Transverse colon (tissue), 4 donors: ENCODE data around the gene TRIM33. TPM values are rescaled to one million over a fixed set of nuclear protein-coding genes. Genes with fewer than 3 reads are reported as not detected.
"Not testable (repeated sequence)": the region's sequence is repeated elsewhere in the genome, so short reads cannot be mapped to it uniquely, and the experiment has no call there.

Source experiments
- DNase-seq: peaks from one replicate; pipeline ENCODE4 v3.0.0-alpha.2; 2019
- H3K27ac ChIP-seq, 4 donors: fragments of 200-600 bp; sonication (generic); 2 replicates each; pipeline ENCODE4 v1.5.1; 2016 to 2018; ENCODE audit warnings: inconsistent platforms in 4 of 4
- H3K27me3 ChIP-seq: fragments of 200-600 bp; sonication (generic); 2 replicates; pipeline ENCODE4 v1.5.1; 2017; ENCODE audit warnings: inconsistent platforms
- H3K36me3 ChIP-seq, 4 donors: fragments of 200-600 bp; sonication (generic); 2 replicates each; pipeline ENCODE4 v1.5.1; 2017 to 2019; ENCODE audit warnings: inconsistent platforms in 4 of 4
- H3K4me1 ChIP-seq, 4 donors: fragments of 200-600 bp; sonication (generic); 2 replicates each; pipeline ENCODE4 v1.5.1; 2017 to 2020; ENCODE audit warnings: inconsistent platforms in 4 of 4
- H3K4me3 ChIP-seq, 4 donors: fragments of 200-600 bp; sonication (generic); 1 replicate in 1 of 4; 2 replicates in 3 of 4; pipeline versions ENCODE4 v1.5.1 to v1.6.1; 2017 to 2019; ENCODE audit warnings: inconsistent platforms in 4 of 4
- H3K9me3 ChIP-seq, 2 donors: fragments of 200-600 bp; sonication (generic); 2 replicates each; pipeline ENCODE4 v1.5.1; 2017 to 2019; ENCODE audit warnings: inconsistent platforms in 2 of 2
- EP300 ChIP-seq: sonication (generic); formaldehyde crosslinking; IDR thresholded peaks from one replicate; pipeline ENCODE4 v1.6.1; 2017; ENCODE audit warnings: antibody characterized with exemption, low read depth
- POLR2A ChIP-seq: fragments of 450-650 bp; IDR thresholded peaks from one replicate; pipeline ENCODE4 v1.6.1; 2016; ENCODE audit warnings: antibody characterized with exemption, mild to moderate bottlenecking, moderate library complexity
- POLR2AphosphoS5 ChIP-seq, 3 donors: sonication (generic); formaldehyde crosslinking; IDR thresholded peaks; one replicate each; pipeline ENCODE4 v1.6.1; 2016; ENCODE audit warnings: antibody characterized with exemption in 3 of 3
- WGBS, 2 donors: methylation state at CpG; one replicate each; pipeline ENCODE4 v1.1.5; 2018; ENCODE audit warnings: low coverage in 1 of 2; 5-methylcytosine and 5-hydroxymethylcytosine counted together
- in situ Hi-C, 4 donors: fragments of 200-750 bp; cut with MboI; loops; one replicate each; pipeline versions ENCODE4 v1.15.0 to v1.15.1; 2017; ENCODE audit warnings: low sequenced_read_pairs in 3 of 4, low pct_ligation_motif_present in 1 of 4, low pct_unique_long_range_greater_than_20kb in 1 of 4
- intact Hi-C: fragments of 100-400 bp; cut with DNase I; formaldehyde crosslinking; loops from one replicate; pipeline ENCODE4 v1.15.1; 2023; ENCODE audit warnings: low total_unique reads
- total RNA-seq, 4 donors: library from RNA; depleted of rRNA; stranded (reverse); fragments of >200 nt; gene quantifications; one replicate each; pipeline ENCODE4 v1.1.0, GENCODE V29; 2016
- TF ChIP-seq, protein P1 (sequence below), 5 experiments: fragments of 200-600 bp in 3 of 5; fragments of 450-650 bp in 2 of 5; sonication (generic) in 3 of 5; IDR thresholded peaks; 1 replicate in 2 of 5; 2 replicates in 3 of 5; pipeline ENCODE4 v1.5.1; 2016 to 2017; ENCODE audit warnings: antibody characterized with exemption in 5 of 5, inconsistent platforms in 3 of 5, mild to moderate bottlenecking in 2 of 5, moderate library complexity in 1 of 5

TRIM33 gene
- total RNA-seq, 4 donors from 2014 or later: 35.4 to 53.7 (median 44.1) TPM

DNA sequence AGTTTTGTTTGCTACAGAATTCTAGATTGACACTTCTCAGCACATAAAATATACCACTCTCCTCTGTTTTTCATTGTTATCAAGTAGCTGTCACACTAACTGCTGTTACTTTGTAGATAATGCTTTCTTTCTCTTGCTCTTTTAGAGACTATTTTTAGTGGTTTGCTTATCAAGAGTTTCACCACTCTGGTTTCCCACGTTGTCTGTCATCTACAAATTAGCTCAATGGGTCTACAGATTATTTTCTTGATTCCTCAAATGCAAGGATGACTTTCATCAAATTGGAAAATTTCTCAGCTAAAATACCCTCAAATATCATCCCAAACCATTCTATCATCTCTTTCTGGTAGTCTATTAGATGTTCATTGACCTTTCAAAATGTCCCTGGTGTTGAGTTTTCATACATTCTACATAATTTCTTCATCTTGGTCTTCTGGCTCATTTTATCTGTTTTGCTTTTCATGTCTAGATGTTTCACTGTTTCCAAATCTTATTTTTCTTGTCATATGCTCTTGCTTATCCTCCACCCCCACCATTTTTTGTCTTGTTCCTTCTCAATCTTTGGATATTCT is 122.5 kb downstream of the TRIM33 start:
- H3K9me3 ChIP-seq: peaks cover 8 to 12% of the 10 kb centered on the region in 2 donors
- H3K4me3 ChIP-seq: no peak overlapping the region
- no peaks in the 10 kb centered on the region for H3K4me1 ChIP-seq
- DNase-seq: no peak
- peaks cover 0 to 14% (median 2%) of the 10 kb centered on the region in 4 donors for H3K36me3 ChIP-seq
- H3K27me3 ChIP-seq: no peaks in the 10 kb centered on the region
- TF ChIP-seq EP300: no peak
- TF ChIP-seq, protein P1, sequence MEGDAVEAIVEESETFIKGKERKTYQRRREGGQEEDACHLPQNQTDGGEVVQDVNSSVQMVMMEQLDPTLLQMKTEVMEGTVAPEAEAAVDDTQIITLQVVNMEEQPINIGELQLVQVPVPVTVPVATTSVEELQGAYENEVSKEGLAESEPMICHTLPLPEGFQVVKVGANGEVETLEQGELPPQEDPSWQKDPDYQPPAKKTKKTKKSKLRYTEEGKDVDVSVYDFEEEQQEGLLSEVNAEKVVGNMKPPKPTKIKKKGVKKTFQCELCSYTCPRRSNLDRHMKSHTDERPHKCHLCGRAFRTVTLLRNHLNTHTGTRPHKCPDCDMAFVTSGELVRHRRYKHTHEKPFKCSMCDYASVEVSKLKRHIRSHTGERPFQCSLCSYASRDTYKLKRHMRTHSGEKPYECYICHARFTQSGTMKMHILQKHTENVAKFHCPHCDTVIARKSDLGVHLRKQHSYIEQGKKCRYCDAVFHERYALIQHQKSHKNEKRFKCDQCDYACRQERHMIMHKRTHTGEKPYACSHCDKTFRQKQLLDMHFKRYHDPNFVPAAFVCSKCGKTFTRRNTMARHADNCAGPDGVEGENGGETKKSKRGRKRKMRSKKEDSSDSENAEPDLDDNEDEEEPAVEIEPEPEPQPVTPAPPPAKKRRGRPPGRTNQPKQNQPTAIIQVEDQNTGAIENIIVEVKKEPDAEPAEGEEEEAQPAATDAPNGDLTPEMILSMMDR (IDR thresholded peaks at IDR 0.05): no peak
- in situ Hi-C loops: no loop called here
- WGBS, 2 donors: 67 to 100% methylated on average over 1 of the region's 1 CpG
- intact Hi-C loops: no loop called here
- no peak overlapping the region for H3K27ac ChIP-seq

DNA sequence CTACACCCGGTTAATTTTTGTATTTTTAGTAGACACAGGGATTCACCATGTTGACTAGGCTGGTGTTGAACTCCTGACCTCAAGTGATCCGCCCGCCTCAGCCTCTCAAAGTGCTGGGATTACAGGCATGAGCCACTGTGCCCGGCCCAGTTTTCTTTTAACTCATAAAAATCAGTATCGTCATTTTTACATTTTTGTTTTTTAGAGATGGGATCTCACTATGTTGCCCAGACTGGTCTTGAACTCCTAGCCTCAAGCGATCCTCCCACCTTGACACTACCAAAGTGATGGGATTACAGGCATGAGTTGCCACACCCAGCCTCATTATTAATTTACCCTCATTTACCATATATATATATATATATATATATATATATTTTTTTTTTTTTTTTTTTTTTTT is 123.4 kb downstream of the TRIM33 start:
- intact Hi-C loops, H3K27ac ChIP-seq, H3K4me1 ChIP-seq, H3K36me3 ChIP-seq, DNase-seq, in situ Hi-C loops, H3K4me3 ChIP-seq, H3K27me3 ChIP-seq: not testable (repeated sequence)
- peaks cover 8 to 12% of the 10 kb centered on the region in 2 donors for H3K9me3 ChIP-seq
- 67 to 92% methylated on average over 2 to 6 of the region's 6 CpGs for WGBS, 2 donors

DNA sequence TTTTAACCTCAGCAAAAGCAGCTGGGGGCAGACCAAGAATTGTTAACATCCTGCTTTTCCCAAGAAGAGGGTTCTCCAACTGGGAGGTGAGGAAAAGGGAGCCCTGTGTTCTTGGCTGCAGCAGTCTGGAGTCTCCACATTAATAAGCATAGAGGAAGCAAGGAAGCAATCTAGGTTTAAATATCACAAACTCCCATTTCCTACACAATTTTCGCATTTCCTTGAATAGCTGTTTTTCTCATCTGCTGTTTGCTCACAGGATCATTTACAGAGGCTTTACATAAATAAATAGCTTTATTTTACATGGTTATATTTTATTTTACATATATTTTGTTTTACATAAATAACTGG is 124.0 kb downstream of the TRIM33 start:
- in situ Hi-C loops: no loop called here
- no peak for DNase-seq
- WGBS, 2 donors: 57 to 73% methylated on average over 1 of the region's 1 CpG
- H3K9me3 ChIP-seq: peaks cover 8 to 12% of the 10 kb centered on the region in 2 donors
- H3K4me1 ChIP-seq: no peaks in the 10 kb centered on the region
- intact Hi-C loops: no loop called here
- no peak overlapping the region for H3K4me3 ChIP-seq
- no peak for TF ChIP-seq POLR2A
- TF ChIP-seq EP300: no peak
- TF ChIP-seq, protein P1 (IDR thresholded peaks at IDR 0.05): no peak
- no peak for TF ChIP-seq POLR2AphosphoS5 (IDR thresholded peaks at IDR 0.05)
- H3K27me3 ChIP-seq: no peaks in the 10 kb centered on the region
- H3K27ac ChIP-seq: no peak overlapping the region
- peaks cover 0 to under 1% (median 0%) of the 10 kb centered on the region in 4 donors for H3K36me3 ChIP-seq

DNA sequence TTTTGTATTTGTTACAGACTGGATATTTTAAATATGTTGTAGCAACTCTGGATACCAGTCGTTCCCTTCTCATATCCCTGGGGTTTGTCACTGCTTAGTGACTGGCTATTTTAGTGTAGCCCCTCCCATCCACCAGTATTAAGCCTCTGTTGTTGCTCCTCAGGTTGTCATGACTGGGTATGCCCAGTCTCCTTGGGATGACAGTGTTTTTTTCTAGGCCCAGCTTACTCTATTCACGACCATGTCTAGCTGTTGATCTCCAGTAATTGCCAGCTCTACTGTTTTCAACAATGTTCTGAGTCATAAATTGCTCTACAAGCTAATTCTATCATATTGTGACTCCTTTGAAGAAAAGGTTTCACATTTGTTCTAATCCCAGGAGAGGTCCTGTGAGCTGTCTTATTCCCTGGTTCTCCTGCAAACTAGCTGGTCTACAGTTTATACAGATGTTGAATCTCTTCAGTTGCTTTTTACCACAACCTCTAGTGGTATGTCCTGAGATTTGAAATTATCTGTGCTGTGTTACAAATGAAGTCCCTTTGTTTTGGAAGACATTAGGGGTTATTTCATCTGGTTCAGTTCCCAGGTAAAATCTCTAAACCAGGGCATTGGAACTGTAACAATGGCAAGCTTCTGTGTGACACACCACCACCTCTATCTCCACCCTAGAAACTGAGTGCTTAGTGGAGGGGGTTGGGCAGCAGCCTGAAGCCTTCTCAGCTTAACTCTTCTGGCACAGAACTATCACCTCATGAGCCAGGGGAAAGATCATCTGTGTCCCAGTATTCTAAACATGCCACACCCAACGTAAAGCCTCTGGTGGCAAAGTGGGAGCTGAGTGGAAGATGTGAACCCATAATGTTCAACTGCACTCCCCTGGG is 124.6 kb downstream of the TRIM33 start:
- WGBS, 2 donors: 47 to 57% methylated on average over 2 to 3 of the region's 3 CpGs
- in situ Hi-C loops: no loop called here

DNA sequence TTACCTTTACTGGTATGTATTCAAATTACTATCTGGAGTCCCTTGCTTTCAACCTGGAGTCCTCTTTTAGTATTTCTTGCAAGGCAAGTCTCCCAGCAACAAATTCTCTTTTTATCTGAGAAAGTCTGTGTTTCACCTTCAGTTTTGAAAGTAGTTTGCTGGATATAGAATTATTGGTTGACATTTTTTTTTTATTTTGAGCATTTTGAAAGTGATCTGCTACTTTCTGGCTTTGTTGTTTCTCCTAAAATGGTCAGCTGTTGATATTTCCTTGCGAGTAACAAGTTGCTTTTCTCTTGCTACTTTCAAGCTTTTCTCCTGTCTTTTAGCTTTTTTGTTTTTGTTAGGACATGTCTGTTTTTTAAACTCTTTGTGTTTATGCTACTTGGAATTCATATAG is 126.1 kb downstream of the TRIM33 start:
- WGBS, 2 donors: 87 to 100% methylated on average over 1 of the region's 1 CpG
- H3K4me1 ChIP-seq: no peaks in the 10 kb centered on the region
- H3K27me3 ChIP-seq: no peaks in the 10 kb centered on the region
- TF ChIP-seq POLR2AphosphoS5 (IDR thresholded peaks at IDR 0.05): no peak
- no peak for TF ChIP-seq EP300
- TF ChIP-seq POLR2A: no peak
- TF ChIP-seq, protein P1 (IDR thresholded peaks at IDR 0.05): no peak
- H3K4me3 ChIP-seq: no peak overlapping the region
- intact Hi-C loops (no loop called here), in situ Hi-C loops (no loop called here)
- no peak overlapping the region for H3K27ac ChIP-seq
- no peaks in the 10 kb centered on the region for H3K36me3 ChIP-seq
- no peak for DNase-seq
- H3K9me3 ChIP-seq: peaks cover 8 to 12% of the 10 kb centered on the region in 2 donors

More for the DNA sequence above, 124.6 kb downstream of the TRIM33 start:
- H3K27me3 ChIP-seq: no peaks in the 10 kb centered on the region
- H3K4me3 ChIP-seq: no peak overlapping the region
- no peaks in the 10 kb centered on the region for H3K4me1 ChIP-seq
- no peak for TF ChIP-seq EP300
- DNase-seq: no peak
- intact Hi-C loops: no loop called here
- no peaks in the 10 kb centered on the region for H3K36me3 ChIP-seq
- H3K9me3 ChIP-seq: peaks cover 8 to 12% of the 10 kb centered on the region in 2 donors
- H3K27ac ChIP-seq: no peak overlapping the region
